ENCODE results near the gene SPNS2. TPM values are rescaled to one million over a fixed set of nuclear protein-coding genes. Genes with fewer than 3 reads are reported as not detected.

The SPNS2 gene
- total RNA-seq, 1 experiment from 2014 or later = 33.8 TPM

DNA sequence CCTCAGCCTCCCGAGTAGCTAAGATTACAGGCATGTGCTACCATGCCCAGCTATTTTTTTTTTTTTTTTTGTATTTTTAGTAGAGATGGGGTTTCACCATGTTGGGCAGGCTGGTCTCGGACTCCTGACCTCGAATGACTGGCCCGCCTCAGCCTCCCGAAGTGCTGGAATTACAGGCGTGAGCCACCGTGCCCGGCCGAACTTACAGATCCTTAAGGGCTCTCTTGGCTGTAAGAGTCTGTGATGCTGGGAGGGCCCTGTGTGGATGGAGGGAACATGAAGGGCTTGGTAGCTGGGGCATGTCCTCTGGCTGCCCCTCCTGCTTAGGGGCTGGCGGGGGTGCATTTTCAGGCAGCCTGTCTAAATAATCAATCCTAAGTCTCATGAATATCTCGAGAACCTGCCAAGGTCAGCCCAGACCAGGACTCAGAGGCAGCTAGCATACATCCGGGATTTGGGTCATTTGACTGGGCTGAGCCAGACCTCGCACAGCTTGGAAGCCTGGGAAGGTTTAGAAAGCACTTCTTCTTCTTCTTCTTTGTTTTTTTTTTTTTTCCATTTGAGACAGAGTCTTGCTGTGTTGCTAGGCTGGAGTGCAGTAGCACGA, 47.9 kb upstream of the SPNS2 start:
- no peak overlapping the region for H3K27ac ChIP-seq
- H3K4me2 ChIP-seq = no peak overlapping the region
- H4K20me1 ChIP-seq (ENCODE audit: insufficient read depth) = 0 out of 2 replicates have a peak, but pooled peaks cover 4% of the 10 kb centered on the region
- CTCF ChIA-PET = interaction anchor here (0.6 kb wide), 2 partner anchors 34 to 248 kb away, joined by 3 to 4 read pairs; no protein-coding TSS in a partner anchor
- no peaks in the 10 kb centered on the region for H3K9me2 ChIP-seq (ENCODE audit: insufficient read depth)
- H3K27me3 ChIP-seq (ENCODE audit: insufficient read depth, low read depth) = no peaks in the 10 kb centered on the region
- no peaks in the 10 kb centered on the region for H3K36me3 ChIP-seq (ENCODE audit: low read depth)
- BruUV-seq (replicated peaks) = no TSS peak
- TF ChIP-seq, protein P1, sequence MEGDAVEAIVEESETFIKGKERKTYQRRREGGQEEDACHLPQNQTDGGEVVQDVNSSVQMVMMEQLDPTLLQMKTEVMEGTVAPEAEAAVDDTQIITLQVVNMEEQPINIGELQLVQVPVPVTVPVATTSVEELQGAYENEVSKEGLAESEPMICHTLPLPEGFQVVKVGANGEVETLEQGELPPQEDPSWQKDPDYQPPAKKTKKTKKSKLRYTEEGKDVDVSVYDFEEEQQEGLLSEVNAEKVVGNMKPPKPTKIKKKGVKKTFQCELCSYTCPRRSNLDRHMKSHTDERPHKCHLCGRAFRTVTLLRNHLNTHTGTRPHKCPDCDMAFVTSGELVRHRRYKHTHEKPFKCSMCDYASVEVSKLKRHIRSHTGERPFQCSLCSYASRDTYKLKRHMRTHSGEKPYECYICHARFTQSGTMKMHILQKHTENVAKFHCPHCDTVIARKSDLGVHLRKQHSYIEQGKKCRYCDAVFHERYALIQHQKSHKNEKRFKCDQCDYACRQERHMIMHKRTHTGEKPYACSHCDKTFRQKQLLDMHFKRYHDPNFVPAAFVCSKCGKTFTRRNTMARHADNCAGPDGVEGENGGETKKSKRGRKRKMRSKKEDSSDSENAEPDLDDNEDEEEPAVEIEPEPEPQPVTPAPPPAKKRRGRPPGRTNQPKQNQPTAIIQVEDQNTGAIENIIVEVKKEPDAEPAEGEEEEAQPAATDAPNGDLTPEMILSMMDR (conservative IDR thresholded peaks at IDR 0.05) = no peak
- TF ChIP-seq EZH2 (IDR thresholded peaks at IDR 0.05; ENCODE audit: low read depth) = no peak
- POLR2A ChIA-PET (ENCODE audit: unreplicated experiment) = interaction anchor here (0.6 kb wide), 2 partner anchors 30 to 59 kb away, joined by 9 to 23 read pairs; no protein-coding TSS in a partner anchor
- H3K4me1 ChIP-seq (replicated peaks; ENCODE audit: insufficient read depth) = peaks cover 29% of the 10 kb centered on the region
- H2AFZ ChIP-seq = no peak overlapping the region
- H3K9me3 ChIP-seq (ENCODE audit: insufficient read depth, low read depth) = no peaks in the 10 kb centered on the region
- no peaks in the 10 kb centered on the region for H3K79me2 ChIP-seq (ENCODE audit: low read depth)
- no peak overlapping the region for H3K4me3 ChIP-seq
- H3F3A ChIP-seq (ENCODE audit: insufficient read depth, low read depth) = peaks cover 9% of the 10 kb centered on the region; the same call in 1 of the 2 replicates
- intact Hi-C loops (cut with micrococcal nuclease; ENCODE audit: unreplicated experiment) = no loop called here
- no peak for DNase-seq

DNA sequence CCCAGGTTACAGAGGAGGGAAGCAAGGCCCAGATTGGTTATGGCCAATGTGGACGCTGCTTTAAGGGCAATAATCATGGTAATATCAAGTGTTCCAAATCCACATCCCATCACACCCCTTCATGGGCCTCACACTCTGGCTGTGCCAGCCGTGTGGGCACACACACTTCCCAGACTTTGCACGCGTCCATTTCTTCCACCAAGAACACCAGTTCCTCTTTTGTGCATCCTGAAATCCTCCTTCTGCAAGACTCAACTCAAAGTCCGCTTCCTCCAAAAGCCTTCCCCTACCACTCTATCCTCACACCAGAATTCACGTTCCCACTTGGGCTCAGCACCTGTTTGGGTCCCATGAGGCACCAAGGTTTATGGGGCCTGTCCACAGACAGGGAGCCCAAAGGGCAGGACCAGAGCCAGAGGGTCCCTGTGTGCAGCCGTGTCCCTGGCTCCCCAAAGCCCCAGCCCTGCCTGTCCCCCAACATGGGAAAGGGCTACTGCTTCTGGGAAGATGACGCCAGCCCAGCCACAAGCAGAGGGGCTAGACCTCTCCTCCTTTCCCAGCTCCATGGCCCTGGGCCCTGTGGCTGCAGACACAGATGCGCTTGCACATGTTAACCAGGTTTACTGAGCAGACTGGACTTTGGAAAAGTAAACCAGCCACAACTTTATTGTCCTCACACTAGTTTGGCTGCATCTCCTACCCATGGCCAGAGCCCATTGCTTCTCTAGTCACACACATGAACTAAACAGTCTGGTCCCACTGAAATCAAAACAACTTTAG, 44.7 kb upstream of the SPNS2 start:
- DNase-seq = no peak
- ChIA-PET POLR2A (ENCODE audit: unreplicated experiment) (interaction anchor here (0.6 kb wide), 1 partner anchor 19 kb away, joined by 5 read pairs; no protein-coding TSS in a partner anchor), CTCF (no interaction called here)
- Histone ChIP-seq H3K4me2 (no peak overlapping the region), H3K79me2 (ENCODE audit: low read depth) (no peaks in the 10 kb centered on the region), H3F3A (ENCODE audit: insufficient read depth, low read depth) (no peaks in the 10 kb centered on the region), H3K9me2 (ENCODE audit: insufficient read depth) (no peaks in the 10 kb centered on the region), H3K9me3 (ENCODE audit: insufficient read depth, low read depth) (no peaks in the 10 kb centered on the region), H3K4me3 (no peak overlapping the region), H3K27ac (no peak overlapping the region), H3K27me3 (ENCODE audit: insufficient read depth, low read depth) (no peaks in the 10 kb centered on the region), H2AFZ (no peak overlapping the region), H3K4me1 (replicated peaks; ENCODE audit: insufficient read depth) (peaks cover 23% of the 10 kb centered on the region), H3K36me3 (ENCODE audit: low read depth) (no peaks in the 10 kb centered on the region), H4K20me1 (ENCODE audit: insufficient read depth) (0 out of 2 replicates have a peak, but pooled peaks cover 4% of the 10 kb centered on the region)
- intact Hi-C loops (cut with micrococcal nuclease; ENCODE audit: unreplicated experiment) = no loop called here
- TF ChIP-seq, protein P1 (conservative IDR thresholded peaks at IDR 0.05) = no peak
- no peak for TF ChIP-seq EZH2 (IDR thresholded peaks at IDR 0.05; ENCODE audit: low read depth)
- BruUV-seq (replicated peaks) = no TSS peak

DNA sequence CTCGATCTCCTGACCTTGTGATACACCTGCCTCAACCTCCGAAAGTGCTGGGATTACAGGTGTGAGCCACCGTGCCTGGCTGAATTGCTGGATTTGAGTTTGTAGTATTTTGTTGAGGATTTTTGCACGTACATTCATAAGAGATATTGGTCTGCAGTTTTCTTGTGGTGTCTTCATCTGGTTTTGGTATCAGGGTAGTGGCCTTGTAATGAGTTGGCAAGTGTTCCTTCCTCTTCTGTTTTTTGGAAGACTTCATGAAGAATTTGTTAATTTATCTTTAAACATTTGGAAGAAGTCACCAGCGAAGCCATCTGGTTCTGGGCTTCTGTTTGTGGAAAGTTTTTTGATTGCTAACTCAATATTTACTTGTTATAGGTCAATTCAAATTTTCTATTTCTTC, 38.0 kb upstream of the SPNS2 start:
- Histone ChIP-seq H3K9me3 (ENCODE audit: insufficient read depth, low read depth) (no peaks in the 10 kb centered on the region; the same call in 1 of the 2 replicates), H3K36me3 (ENCODE audit: low read depth) (no peaks in the 10 kb centered on the region), H3K4me1 (replicated peaks; ENCODE audit: insufficient read depth) (no peaks in the 10 kb centered on the region; the same call in 1 of the 2 replicates), H3K9me2 (ENCODE audit: insufficient read depth) (no peaks in the 10 kb centered on the region), H4K20me1 (ENCODE audit: insufficient read depth) (no peaks in the 10 kb centered on the region), H3K4me2 (no peak overlapping the region), H3K79me2 (ENCODE audit: low read depth) (no peaks in the 10 kb centered on the region), H2AFZ (no peak overlapping the region), H3F3A (ENCODE audit: insufficient read depth, low read depth) (peaks cover 5% of the 10 kb centered on the region; the same call in 1 of the 2 replicates), H3K27me3 (ENCODE audit: insufficient read depth, low read depth) (no peaks in the 10 kb centered on the region), H3K27ac (no peak overlapping the region), H3K4me3 (no peak overlapping the region)
- intact Hi-C loops (cut with micrococcal nuclease; ENCODE audit: unreplicated experiment) = no loop called here
- ChIA-PET POLR2A (ENCODE audit: unreplicated experiment) (no interaction called here), CTCF (no interaction called here)
- TF ChIP-seq, protein P1 (conservative IDR thresholded peaks at IDR 0.05) = no peak
- no TSS peak for BruUV-seq (replicated peaks)
- no peak for DNase-seq

Data from PC-9 (cell line).